ENCODE data around the gene KXD1.
"Not testable (repeated sequence)": the region's sequence is repeated elsewhere in the genome, so short reads cannot be mapped to it uniquely, and the experiment has no call there.

Gene KXD1

GRCh38 chr19:18536475-18536874, 21.2 kb upstream of the KXD1 start:
- DNase-seq (ENCODE audit: low read depth in 3 of 3): no peak

- no peak for DNase-seq (ENCODE audit: low read depth in 3 of 3)
Measured at GRCh38 chr19:18537431-18537830, 20.2 kb upstream of the KXD1 start.

- no peak for DNase-seq (ENCODE audit: low read depth in 3 of 3)
Measured at GRCh38 chr19:18538115-18538514, 19.6 kb upstream of the KXD1 start.

- DNase-seq (ENCODE audit: low read depth in 3 of 3): no peak
Measured at GRCh38 chr19:18539372-18539771, 18.3 kb upstream of the KXD1 start.

- DNase-seq (ENCODE audit: low read depth in 3 of 3): not testable (repeated sequence)
Measured at GRCh38 chr19:18540200-18540599, 17.5 kb upstream of the KXD1 start.

- no peak for DNase-seq (ENCODE audit: low read depth in 3 of 3)
Measured at GRCh38 chr19:18541258-18541991, 16.2 kb upstream of the KXD1 start.

- no peak for DNase-seq (ENCODE audit: low read depth in 3 of 3)
Measured at GRCh38 chr19:18541992-18542940, 15.4 kb upstream of the KXD1 start.

GRCh38 chr19:18542941-18543813, 14.5 kb upstream of the KXD1 start, which contains the start of gene FKBP8:
Gene FKBP8, minus strand, starts transcription at chr19:18543573. Its CDS starts 1,603 bp downstream, at chr19:18541970.
- peak; percentile 89 to 96 (median 92) for DNase-seq (ENCODE audit: low read depth in 3 of 3)

- DNase-seq (ENCODE audit: low read depth in 3 of 3): peak; percentile 28 to 54 (median 34)
Measured at GRCh38 chr19:18543814-18544475, 13.7 kb upstream of the KXD1 start.

- no peak for DNase-seq (ENCODE audit: low read depth in 3 of 3)
Measured at GRCh38 chr19:18551631-18552030, 6.0 kb upstream of the KXD1 start.

- no peak for DNase-seq (ENCODE audit: low read depth in 3 of 3)
Measured at GRCh38 chr19:18558202-18558555, 509 bp downstream of the KXD1 start.

GRCh38 chr19:18558604-18559003, 934 bp downstream of the KXD1 start:
- DNase-seq (ENCODE audit: low read depth in 3 of 3): no peak

- no peak for DNase-seq (ENCODE audit: low read depth in 3 of 3)
Measured at GRCh38 chr19:18559685-18560084, 2.0 kb downstream of the KXD1 start.

- no peak for DNase-seq (ENCODE audit: low read depth in 3 of 3)
Measured at GRCh38 chr19:18562086-18562485, 4.4 kb downstream of the KXD1 start.

GRCh38 chr19:18566953-18567352, 9.3 kb downstream of the KXD1 start:
- DNase-seq (ENCODE audit: low read depth in 3 of 3): no peak

GRCh38 chr19:18568367-18568766, 10.7 kb downstream of the KXD1 start:
- no peak for DNase-seq (ENCODE audit: low read depth in 3 of 3)

GRCh38 chr19:18571564-18572344, 14.1 kb downstream of the KXD1 start, which contains the start of gene UBA52:
Gene UBA52, plus strand, starts transcription at chr19:18571857. Its CDS starts 1,444 bp downstream, at chr19:18573301.
- DNase-seq (ENCODE audit: low read depth in 3 of 3): peak; percentile 98

GRCh38 chr19:18574691-18575291, 17.1 kb downstream of the KXD1 start:
- DNase-seq (ENCODE audit: low read depth in 3 of 3): no peak

- no peak for DNase-seq (ENCODE audit: low read depth in 3 of 3)
Measured at GRCh38 chr19:18576383-18576782, 18.7 kb downstream of the KXD1 start.

GRCh38 chr19:18577365-18577914, 19.8 kb downstream of the KXD1 start:
- no peak for DNase-seq (ENCODE audit: low read depth in 3 of 3)

All from stimulated activated CD4-positive, alpha-beta T cell treated with anti-CD3 and anti-CD28 coated beads, TNF-alpha, amount 100 ng/mL, for 4 hours (primary cell).